ENCODE results near the gene RASA2. TPM values are rescaled to one million over a fixed set of nuclear protein-coding genes. Genes with fewer than 3 reads are reported as not detected.

Gene RASA2
- polyA plus RNA-seq, 1 donor from 2014 or later, result 37.5 TPM

DNA sequence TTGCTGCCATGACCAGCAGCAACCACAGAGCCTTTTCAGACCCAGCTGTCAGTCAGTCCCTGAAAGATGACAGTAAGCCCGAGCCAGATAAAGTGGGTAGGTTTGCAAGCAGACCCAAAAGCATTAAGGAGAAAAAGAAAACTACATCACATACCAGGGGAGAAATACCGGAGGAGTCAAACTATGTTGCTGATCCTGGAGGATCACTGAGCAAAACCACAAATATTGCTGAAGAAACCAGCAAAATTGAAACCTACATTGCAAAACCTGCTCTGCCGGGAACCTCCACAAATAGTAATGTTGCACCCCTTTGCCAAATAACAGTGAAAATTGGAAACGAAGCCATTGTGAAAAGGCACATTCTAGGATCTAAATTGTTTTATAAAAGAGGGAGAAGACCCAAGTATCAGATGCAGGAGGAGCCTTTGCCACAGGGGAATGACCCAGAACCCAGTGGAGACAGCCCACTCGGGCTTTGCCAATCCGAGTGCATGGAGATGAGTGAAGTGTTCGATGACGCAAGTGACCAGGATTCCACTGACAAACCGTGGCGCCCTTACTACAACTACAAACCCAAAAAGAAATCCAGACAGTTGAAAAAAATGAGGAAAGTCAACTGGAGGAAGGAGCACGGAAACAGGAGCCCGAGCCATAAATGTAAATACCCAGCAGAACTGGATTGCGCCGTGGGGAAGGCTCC, 42.1 kb upstream of the RASA2 start:
- H3F3A ChIP-seq (ENCODE audit: insufficient read depth, low read length, poor library complexity, severe bottlenecking), result no peaks in the 10 kb centered on the region
- H3K9ac ChIP-seq (ENCODE audit: low read length), result no peak overlapping the region
- H3K79me2 ChIP-seq (replicated peaks; ENCODE audit: insufficient read depth, low read length), result no peaks in the 10 kb centered on the region
- no peak overlapping the region for H3K4me2 ChIP-seq (ENCODE audit: low read length)
- H3K9me2 ChIP-seq (ENCODE audit: insufficient read depth, low read length), result no peaks in the 10 kb centered on the region
- H3K27me3 ChIP-seq (ENCODE audit: insufficient read depth, low read depth, low read length), result no peaks in the 10 kb centered on the region
- TF ChIP-seq MXI1 (conservative IDR thresholded peaks at IDR 0.05; ENCODE audit: poor library complexity, severe bottlenecking), result no peak
- TF ChIP-seq, protein P1, sequence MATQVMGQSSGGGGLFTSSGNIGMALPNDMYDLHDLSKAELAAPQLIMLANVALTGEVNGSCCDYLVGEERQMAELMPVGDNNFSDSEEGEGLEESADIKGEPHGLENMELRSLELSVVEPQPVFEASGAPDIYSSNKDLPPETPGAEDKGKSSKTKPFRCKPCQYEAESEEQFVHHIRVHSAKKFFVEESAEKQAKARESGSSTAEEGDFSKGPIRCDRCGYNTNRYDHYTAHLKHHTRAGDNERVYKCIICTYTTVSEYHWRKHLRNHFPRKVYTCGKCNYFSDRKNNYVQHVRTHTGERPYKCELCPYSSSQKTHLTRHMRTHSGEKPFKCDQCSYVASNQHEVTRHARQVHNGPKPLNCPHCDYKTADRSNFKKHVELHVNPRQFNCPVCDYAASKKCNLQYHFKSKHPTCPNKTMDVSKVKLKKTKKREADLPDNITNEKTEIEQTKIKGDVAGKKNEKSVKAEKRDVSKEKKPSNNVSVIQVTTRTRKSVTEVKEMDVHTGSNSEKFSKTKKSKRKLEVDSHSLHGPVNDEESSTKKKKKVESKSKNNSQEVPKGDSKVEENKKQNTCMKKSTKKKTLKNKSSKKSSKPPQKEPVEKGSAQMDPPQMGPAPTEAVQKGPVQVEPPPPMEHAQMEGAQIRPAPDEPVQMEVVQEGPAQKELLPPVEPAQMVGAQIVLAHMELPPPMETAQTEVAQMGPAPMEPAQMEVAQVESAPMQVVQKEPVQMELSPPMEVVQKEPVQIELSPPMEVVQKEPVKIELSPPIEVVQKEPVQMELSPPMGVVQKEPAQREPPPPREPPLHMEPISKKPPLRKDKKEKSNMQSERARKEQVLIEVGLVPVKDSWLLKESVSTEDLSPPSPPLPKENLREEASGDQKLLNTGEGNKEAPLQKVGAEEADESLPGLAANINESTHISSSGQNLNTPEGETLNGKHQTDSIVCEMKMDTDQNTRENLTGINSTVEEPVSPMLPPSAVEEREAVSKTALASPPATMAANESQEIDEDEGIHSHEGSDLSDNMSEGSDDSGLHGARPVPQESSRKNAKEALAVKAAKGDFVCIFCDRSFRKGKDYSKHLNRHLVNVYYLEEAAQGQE (IDR thresholded peaks at IDR 0.05; ENCODE audit: borderline replicate concordance), result no peak
- TF ChIP-seq, protein P2, sequence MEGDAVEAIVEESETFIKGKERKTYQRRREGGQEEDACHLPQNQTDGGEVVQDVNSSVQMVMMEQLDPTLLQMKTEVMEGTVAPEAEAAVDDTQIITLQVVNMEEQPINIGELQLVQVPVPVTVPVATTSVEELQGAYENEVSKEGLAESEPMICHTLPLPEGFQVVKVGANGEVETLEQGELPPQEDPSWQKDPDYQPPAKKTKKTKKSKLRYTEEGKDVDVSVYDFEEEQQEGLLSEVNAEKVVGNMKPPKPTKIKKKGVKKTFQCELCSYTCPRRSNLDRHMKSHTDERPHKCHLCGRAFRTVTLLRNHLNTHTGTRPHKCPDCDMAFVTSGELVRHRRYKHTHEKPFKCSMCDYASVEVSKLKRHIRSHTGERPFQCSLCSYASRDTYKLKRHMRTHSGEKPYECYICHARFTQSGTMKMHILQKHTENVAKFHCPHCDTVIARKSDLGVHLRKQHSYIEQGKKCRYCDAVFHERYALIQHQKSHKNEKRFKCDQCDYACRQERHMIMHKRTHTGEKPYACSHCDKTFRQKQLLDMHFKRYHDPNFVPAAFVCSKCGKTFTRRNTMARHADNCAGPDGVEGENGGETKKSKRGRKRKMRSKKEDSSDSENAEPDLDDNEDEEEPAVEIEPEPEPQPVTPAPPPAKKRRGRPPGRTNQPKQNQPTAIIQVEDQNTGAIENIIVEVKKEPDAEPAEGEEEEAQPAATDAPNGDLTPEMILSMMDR (IDR thresholded peaks at IDR 0.05; ENCODE audit: poor library complexity, severe bottlenecking), result no peak
- TF ChIP-seq EP300 (conservative IDR thresholded peaks at IDR 0.05; ENCODE audit: poor library complexity, severe bottlenecking), result no peak
- no peak for TF ChIP-seq RAD21 (conservative IDR thresholded peaks at IDR 0.05)
- no peak for TF ChIP-seq SMC3 (conservative IDR thresholded peaks at IDR 0.05; ENCODE audit: poor library complexity)
- TF ChIP-seq TAF1 (IDR thresholded peaks at IDR 0.05; ENCODE audit: low read depth), result no peak
- no peak for TF ChIP-seq EZH2 (IDR thresholded peaks at IDR 0.05; ENCODE audit: borderline replicate concordance, insufficient read depth, low read length, poor library complexity, severe bottlenecking)
- TF ChIP-seq POLR2AphosphoS5 (IDR thresholded peaks at IDR 0.05), result no peak
- H4K20me1 ChIP-seq (ENCODE audit: insufficient read depth), result no peaks in the 10 kb centered on the region
- peaks cover 4% of the 10 kb centered on the region for H3K36me3 ChIP-seq (ENCODE audit: insufficient read depth, low read length)
- H3K4me3 ChIP-seq (ENCODE audit: low read length), result no peak overlapping the region
- H2AFZ ChIP-seq (ENCODE audit: low read depth, low read length), result no peak overlapping the region
- H3K27ac ChIP-seq (ENCODE audit: low read length), result no peak overlapping the region
- no peaks in the 10 kb centered on the region for H3K9me3 ChIP-seq (ENCODE audit: low read length)

DNA sequence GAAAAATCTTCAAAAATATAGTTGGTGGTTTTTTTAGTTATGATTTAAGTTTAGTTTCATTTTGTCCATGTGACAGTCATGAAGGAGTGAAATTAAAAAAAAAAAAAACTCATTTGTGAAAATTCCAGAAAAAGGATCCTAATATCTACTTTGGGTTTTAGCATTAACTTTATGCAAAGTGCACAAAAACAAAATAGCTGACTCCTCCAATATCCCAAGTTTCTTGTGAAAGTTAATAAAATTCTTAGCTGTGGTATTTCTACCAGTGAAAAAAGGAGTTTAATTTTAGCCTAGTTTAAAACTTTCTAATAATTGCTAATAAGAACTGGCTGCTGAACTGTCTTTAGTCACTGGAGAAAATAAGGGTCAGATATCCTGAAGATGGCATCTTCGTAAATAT, 40.8 kb upstream of the RASA2 start:
- no peaks in the 10 kb centered on the region for H3K79me2 ChIP-seq (replicated peaks; ENCODE audit: insufficient read depth, low read length)
- TF ChIP-seq, protein P2 (IDR thresholded peaks at IDR 0.05; ENCODE audit: poor library complexity, severe bottlenecking), result no peak
- TF ChIP-seq MXI1 (conservative IDR thresholded peaks at IDR 0.05; ENCODE audit: poor library complexity, severe bottlenecking) (no peak), TAF1 (IDR thresholded peaks at IDR 0.05; ENCODE audit: low read depth) (no peak), EZH2 (IDR thresholded peaks at IDR 0.05; ENCODE audit: borderline replicate concordance, insufficient read depth, low read length, poor library complexity, severe bottlenecking) (no peak), EP300 (conservative IDR thresholded peaks at IDR 0.05; ENCODE audit: poor library complexity, severe bottlenecking) (no peak), POLR2AphosphoS5 (IDR thresholded peaks at IDR 0.05) (no peak), SMC3 (conservative IDR thresholded peaks at IDR 0.05; ENCODE audit: poor library complexity) (no peak), RAD21 (conservative IDR thresholded peaks at IDR 0.05) (no peak)
- TF ChIP-seq, protein P1 (IDR thresholded peaks at IDR 0.05; ENCODE audit: borderline replicate concordance), result no peak

More for the DNA sequence above, 40.8 kb upstream of the RASA2 start:
- Histone ChIP-seq H3K4me3 (ENCODE audit: low read length) (no peak overlapping the region), H3K9ac (ENCODE audit: low read length) (no peak overlapping the region), H3K4me2 (ENCODE audit: low read length) (no peak overlapping the region), H4K20me1 (ENCODE audit: insufficient read depth) (no peaks in the 10 kb centered on the region), H3K27ac (ENCODE audit: low read length) (no peak overlapping the region), H3K36me3 (ENCODE audit: insufficient read depth, low read length) (peaks cover 4% of the 10 kb centered on the region), H2AFZ (ENCODE audit: low read depth, low read length) (no peak overlapping the region), H3K9me3 (ENCODE audit: low read length) (no peaks in the 10 kb centered on the region), H3K9me2 (ENCODE audit: insufficient read depth, low read length) (no peaks in the 10 kb centered on the region), H3F3A (ENCODE audit: insufficient read depth, low read length, poor library complexity, severe bottlenecking) (no peaks in the 10 kb centered on the region), H3K27me3 (ENCODE audit: insufficient read depth, low read depth, low read length) (no peaks in the 10 kb centered on the region)
